Small intestine (tissue), 7 donors: Measurements from ENCODE around the gene DNLZ. TPM values are rescaled to one million over a fixed set of nuclear protein-coding genes. Genes with fewer than 3 reads are reported as not detected.
"Not testable (repeated sequence)": the region's sequence is repeated elsewhere in the genome, so short reads cannot be mapped to it uniquely, and the experiment has no call there.

Experiments used
- DNase-seq, 2 donors: peaks; one replicate each; pipeline versions ENCODE4 v3.0.0 to v3.0.0-alpha.2; 2013
- FAIRE-seq: peaks from 2 replicates; lab custom pipeline; 2012; peaks lifted over from hg19 to GRCh38; lab: Jason Lieb, UNC
- H3K27ac ChIP-seq, 3 donors: one replicate each; pipeline ENCODE4 v1.5.1; 2013; ENCODE audit warnings: low read length in 2 of 3, mild to moderate bottlenecking in 2 of 3, control low read depth in 1 of 3, inconsistent platforms in 1 of 3, low read depth in 1 of 3, moderate library complexity in 1 of 3
- H3K27me3 ChIP-seq, 3 donors: one replicate each; pipeline ENCODE4 v1.6.1; 2013; ENCODE audit warnings: low read length in 3 of 3, inconsistent platforms in 1 of 3; ENCODE audit not compliant: control insufficient read depth in 3 of 3, insufficient read depth in 3 of 3
- H3K36me3 ChIP-seq, 3 donors: one replicate each; pipeline ENCODE4 v1.6.1; 2013; ENCODE audit warnings: low read length in 3 of 3, inconsistent platforms in 1 of 3, low read depth in 1 of 3, mild to moderate bottlenecking in 1 of 3, moderate library complexity in 1 of 3; ENCODE audit not compliant: control insufficient read depth in 3 of 3, insufficient read depth in 2 of 3
- H3K4me1 ChIP-seq, 3 donors: one replicate each; pipeline ENCODE4 v1.6.1; 2013; ENCODE audit warnings: low read length in 2 of 3, inconsistent platforms in 1 of 3, low read depth in 1 of 3, mild to moderate bottlenecking in 1 of 3, moderate library complexity in 1 of 3; ENCODE audit not compliant: control insufficient read depth in 3 of 3, insufficient read depth in 2 of 3
- H3K4me3 ChIP-seq, 3 donors: one replicate each; pipeline ENCODE4 v1.5.1; 2013; ENCODE audit warnings: low read length in 3 of 3, control low read depth in 1 of 3, inconsistent platforms in 1 of 3, low read depth in 1 of 3, mild to moderate bottlenecking in 1 of 3, moderate library complexity in 1 of 3
- H3K9me3 ChIP-seq, 2 donors: one replicate each; pipeline ENCODE4 v1.6.1; 2013; ENCODE audit warnings: low read depth in 1 of 2, low read length in 1 of 2; ENCODE audit not compliant: control insufficient read depth in 2 of 2, insufficient read depth in 1 of 2
- WGBS, 3 donors: extraction: QIAGEN DNeasy Blood & Tissue Kit; methylation state at CpG; one replicate each; pipeline ENCODE4 v1.1.7; 2013; 5-methylcytosine and 5-hydroxymethylcytosine counted together
- polyA plus RNA-seq, 4 donors: library from polyadenylated mRNA; stranded (reverse) in 3 of 4; unstranded in 1 of 4; fragments of 200-250 nt in 3 of 4; fragments of 120-200 nt in 1 of 4; gene quantifications; one replicate each; pipeline versions ENCODE4 v1.2.1 to v1.2.3, GENCODE V29; 2013
- donor health status: healthy with polysubstance abuse.
- donor health status: control.
- donor health status: control.
- donor health status: Bipolar disorder and iron deficiency.
- donor health status: healthy.

DNLZ gene
- polyA plus RNA-seq, 4 donors = 8.5 to 16.1 (median 11.0) TPM

DNA sequence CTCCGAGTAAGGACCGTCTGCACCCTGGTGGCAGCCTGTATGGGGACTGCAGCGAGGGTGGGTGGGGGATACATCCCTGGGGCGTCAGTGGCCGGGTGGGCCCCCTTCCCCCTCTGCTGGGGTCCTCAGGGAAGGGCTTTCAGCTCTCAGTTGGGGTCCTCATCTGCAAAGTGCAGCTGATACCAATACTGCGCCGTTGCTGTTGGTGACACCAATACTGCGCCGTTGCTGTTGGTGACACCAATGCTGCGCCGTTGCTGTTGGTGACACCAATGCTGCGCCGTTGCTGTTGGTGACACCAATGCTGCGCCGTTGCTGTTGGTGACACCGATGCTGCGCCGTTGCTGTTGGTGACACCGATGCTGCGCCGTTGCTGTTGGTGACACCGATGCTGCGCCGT, 11.7 kb downstream of the DNLZ start:
- H3K4me3 ChIP-seq, H3K27me3 ChIP-seq, H3K27ac ChIP-seq, DNase-seq, FAIRE-seq, H3K9me3 ChIP-seq: not testable (repeated sequence)
- Histone ChIP-seq H3K4me1 (peaks cover 0 to 37% (median 0%) of the 10 kb centered on the region in 3 donors), H3K36me3 (peaks cover 0 to 45% (median 0%) of the 10 kb centered on the region in 3 donors)
- WGBS, 3 donors = 85 to 91% (median 86%) methylated on average over 11 to 24 of the region's 24 CpGs

DNA sequence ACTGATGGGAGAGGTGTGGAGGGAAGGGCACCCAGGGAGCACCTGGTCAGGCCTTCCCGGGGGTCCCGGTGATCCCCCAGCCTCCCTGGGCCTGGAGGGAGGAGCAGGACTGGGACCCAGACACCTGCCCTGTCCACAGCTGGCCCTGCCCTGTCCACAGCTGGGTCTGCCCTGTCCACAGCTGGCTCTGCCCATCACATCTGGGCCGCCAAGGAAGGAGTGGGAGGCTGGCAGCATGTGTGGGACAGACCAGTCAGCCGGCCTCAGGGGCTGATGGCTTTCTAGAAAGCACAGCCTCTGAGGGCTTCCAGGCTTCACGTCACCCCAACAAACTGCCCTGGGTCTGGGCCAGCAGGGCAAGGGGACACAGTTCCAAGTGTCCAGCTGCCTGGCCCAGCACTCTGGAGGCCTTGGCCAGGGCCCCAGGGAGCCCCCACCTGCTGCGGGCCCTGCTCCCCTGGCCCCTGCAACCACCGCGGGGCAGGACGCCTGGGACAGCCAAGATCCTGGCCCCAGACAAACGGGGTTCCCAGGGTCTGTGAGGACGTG, 12.2 kb downstream of the DNLZ start:
- WGBS, 3 donors = 67 to 82% (median 67%) methylated on average over 11 of the region's 11 CpGs

DNA sequence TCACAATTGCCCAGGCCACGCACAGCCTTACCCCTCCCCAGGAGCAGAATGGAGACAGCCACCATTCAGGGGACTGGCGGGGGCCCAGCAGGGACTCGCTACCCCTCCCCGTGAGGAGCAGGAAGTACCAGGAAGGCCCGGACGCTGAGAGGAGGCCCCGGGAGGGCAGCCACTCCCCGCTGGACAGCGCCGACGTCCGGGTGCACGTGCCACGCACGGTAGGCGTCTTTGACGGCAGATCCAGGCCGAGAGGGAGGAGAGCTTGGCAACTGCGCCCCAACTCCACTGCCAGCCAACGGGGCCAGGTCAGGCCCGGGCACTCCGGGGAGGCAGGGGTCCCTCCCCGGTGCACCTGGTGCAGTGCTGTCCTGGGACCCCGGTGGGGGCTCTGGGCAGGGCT, 14.0 kb downstream of the DNLZ start:
- no peaks in the 10 kb centered on the region for H3K27me3 ChIP-seq
- no peak for DNase-seq
- peaks cover 0 to 41% (median 0%) of the 10 kb centered on the region in 3 donors for H3K4me1 ChIP-seq
- no peak for FAIRE-seq
- H3K9me3 ChIP-seq = no peaks in the 10 kb centered on the region
- 61 to 86% (median 77%) methylated on average over 24 of the region's 24 CpGs for WGBS, 3 donors
- peaks cover 0 to 31% (median 0%) of the 10 kb centered on the region in 3 donors for H3K36me3 ChIP-seq
- H3K4me3 ChIP-seq = no peak overlapping the region
- no peak overlapping the region for H3K27ac ChIP-seq

More for the DNA sequence above, 12.2 kb downstream of the DNLZ start:
- Histone ChIP-seq H3K9me3 (no peaks in the 10 kb centered on the region), H3K36me3 (peaks cover 0 to 39% (median 0%) of the 10 kb centered on the region in 3 donors), H3K27me3 (no peaks in the 10 kb centered on the region), H3K4me1 (peaks cover 0 to 42% (median 0%) of the 10 kb centered on the region in 3 donors), H3K27ac (no peak overlapping the region), H3K4me3 (no peak overlapping the region)
- DNase-seq (no peak), FAIRE-seq (no peak)

DNA sequence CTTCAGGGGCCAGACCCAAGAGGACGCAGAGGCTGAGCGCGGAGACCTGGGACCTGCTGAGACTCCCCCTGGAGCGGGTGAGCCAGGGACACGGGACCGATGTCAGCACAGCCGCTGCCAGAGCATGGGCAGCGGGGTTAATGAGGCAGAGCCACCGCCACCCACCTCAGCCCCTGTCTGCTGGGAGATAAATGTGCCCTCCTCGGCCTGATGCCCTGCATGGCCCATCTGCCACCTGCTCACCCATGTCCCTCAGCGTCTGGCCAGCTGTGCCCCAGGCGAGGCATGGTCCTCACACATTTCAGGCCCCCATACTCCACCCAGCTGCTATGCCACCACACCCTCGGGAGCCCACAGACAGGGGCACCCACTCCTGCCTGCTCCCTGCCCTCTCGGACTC, 14.9 kb downstream of the DNLZ start:
- no peak overlapping the region for H3K27ac ChIP-seq
- H3K4me3 ChIP-seq = no peak overlapping the region
- peaks cover 0 to 25% (median 0%) of the 10 kb centered on the region in 3 donors for H3K36me3 ChIP-seq
- FAIRE-seq (no peak), DNase-seq (no peak)
- no peaks in the 10 kb centered on the region for H3K9me3 ChIP-seq
- H3K27me3 ChIP-seq = no peaks in the 10 kb centered on the region
- WGBS, 3 donors = 51 to 81% (median 74%) methylated on average over 12 to 14 of the region's 14 CpGs
- peaks cover 0 to 34% (median 0%) of the 10 kb centered on the region in 3 donors for H3K4me1 ChIP-seq

DNA sequence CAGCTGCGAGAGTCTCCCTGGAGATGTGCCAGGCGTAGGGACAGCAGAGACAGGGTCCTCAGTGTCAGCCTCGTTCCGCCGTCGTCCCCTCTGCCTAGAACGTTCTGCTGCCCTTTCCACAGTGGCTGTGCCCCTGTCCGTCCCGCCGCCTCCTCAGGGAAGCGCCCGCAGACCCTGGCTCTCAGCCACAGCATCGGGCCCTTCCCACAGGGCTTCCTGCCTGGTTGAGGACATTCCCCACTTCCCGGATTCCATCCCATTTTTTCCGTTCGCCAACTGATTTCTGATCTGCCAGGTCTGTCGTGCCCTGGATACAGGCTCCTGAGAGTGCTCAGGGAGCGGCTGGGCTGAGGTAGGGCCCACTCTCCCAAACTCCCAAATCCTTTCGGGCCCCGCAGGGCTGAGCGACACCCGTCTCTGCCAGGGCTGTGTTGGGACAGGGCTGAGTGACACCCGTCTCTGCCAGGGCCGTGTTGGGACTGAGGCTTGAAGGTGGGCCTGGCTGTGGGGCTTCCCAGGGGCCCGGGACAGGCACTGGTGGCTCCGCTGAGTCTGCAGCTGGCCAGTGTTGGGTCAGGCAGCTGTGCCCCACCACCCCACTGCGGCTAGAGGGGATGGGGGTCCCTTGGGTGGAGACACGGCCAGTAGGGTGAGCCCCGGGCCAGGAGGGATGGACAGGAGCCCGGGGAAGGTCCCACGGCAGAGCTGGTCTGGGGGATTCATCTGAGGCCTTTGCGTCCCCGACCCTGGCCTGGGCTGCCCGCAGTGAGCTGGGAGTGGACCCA, 15.9 kb downstream of the DNLZ start:
- WGBS, 3 donors = 76 to 82% (median 78%) methylated on average over 32 to 34 of the region's 34 CpGs
- FAIRE-seq (no peak), DNase-seq (no peak)

DNA sequence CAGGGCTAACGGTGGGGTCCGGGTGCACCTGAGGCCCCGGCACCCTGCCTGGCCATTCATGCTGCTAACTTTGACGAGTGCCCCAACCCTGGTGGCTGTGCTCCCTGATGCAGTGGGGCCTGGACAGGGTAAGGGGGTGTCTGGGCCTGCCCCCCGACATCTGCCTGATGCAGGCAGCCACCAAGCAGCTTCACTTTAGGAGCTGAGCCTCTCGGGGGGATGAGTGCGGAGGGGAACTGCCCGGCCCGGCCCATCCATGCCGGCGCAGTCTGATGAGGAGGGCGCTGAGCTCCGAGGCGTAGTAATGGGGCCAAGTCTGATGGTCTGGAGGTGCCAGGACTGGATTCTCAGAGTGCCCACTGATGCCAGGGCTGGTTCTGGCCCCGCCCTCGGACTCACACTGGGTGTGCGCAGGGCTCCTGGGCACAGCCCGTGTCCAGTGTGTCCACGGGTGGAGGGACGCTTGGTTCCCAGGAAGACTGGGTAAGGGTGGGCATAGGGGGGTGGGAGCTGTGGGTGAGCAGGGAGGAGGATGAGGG, 16.5 kb downstream of the DNLZ start:
- Histone ChIP-seq H3K27me3 (no peaks in the 10 kb centered on the region), H3K27ac (no peak overlapping the region), H3K9me3 (no peaks in the 10 kb centered on the region), H3K4me3 (no peak overlapping the region), H3K36me3 (peaks cover 0 to 20% (median 0%) of the 10 kb centered on the region in 3 donors), H3K4me1 (peaks cover 0 to 34% (median 0%) of the 10 kb centered on the region in 3 donors)
- FAIRE-seq = no peak
- DNase-seq = no peak
- WGBS, 3 donors = 80 to 88% (median 85%) methylated on average over 18 to 20 of the region's 20 CpGs

More for the DNA sequence above, 15.9 kb downstream of the DNLZ start:
- no peaks in the 10 kb centered on the region for H3K9me3 ChIP-seq
- peaks cover 0 to 24% (median 0%) of the 10 kb centered on the region in 3 donors for H3K36me3 ChIP-seq
- H3K27ac ChIP-seq = no peak overlapping the region
- peaks cover 0 to 34% (median 0%) of the 10 kb centered on the region in 3 donors for H3K4me1 ChIP-seq
- no peaks in the 10 kb centered on the region for H3K27me3 ChIP-seq
- no peak overlapping the region for H3K4me3 ChIP-seq

DNA sequence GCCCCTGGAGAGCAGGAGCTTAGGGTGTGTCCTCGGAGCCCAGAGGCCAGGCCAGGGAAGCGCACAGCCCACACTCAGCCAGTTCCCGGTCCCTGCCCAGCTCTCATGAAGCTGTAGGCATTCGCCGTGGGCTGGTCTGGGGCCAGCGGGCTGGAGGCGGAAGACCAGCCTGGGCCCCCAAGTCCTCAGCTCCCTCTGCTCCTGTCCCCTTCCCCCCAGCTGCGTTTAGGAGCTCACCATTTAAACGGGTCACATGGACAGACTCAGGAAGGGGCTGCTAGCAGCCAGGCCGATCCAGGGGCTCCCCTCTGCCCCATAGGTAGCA, 17.4 kb downstream of the DNLZ start:
- H3K4me1 ChIP-seq = peaks cover 0 to 37% (median 0%) of the 10 kb centered on the region in 3 donors
- no peak for DNase-seq
- no peaks in the 10 kb centered on the region for H3K9me3 ChIP-seq
- WGBS, 3 donors = 35 to 49% (median 36%) methylated on average over 6 to 10 of the region's 10 CpGs
- peaks cover 0 to 23% (median 0%) of the 10 kb centered on the region in 3 donors for H3K36me3 ChIP-seq
- H3K4me3 ChIP-seq = no peak overlapping the region
- no peaks in the 10 kb centered on the region for H3K27me3 ChIP-seq
- H3K27ac ChIP-seq = peak overlapping the region in 1 of 3 donors; percentile 50
- no peak for FAIRE-seq

DNA sequence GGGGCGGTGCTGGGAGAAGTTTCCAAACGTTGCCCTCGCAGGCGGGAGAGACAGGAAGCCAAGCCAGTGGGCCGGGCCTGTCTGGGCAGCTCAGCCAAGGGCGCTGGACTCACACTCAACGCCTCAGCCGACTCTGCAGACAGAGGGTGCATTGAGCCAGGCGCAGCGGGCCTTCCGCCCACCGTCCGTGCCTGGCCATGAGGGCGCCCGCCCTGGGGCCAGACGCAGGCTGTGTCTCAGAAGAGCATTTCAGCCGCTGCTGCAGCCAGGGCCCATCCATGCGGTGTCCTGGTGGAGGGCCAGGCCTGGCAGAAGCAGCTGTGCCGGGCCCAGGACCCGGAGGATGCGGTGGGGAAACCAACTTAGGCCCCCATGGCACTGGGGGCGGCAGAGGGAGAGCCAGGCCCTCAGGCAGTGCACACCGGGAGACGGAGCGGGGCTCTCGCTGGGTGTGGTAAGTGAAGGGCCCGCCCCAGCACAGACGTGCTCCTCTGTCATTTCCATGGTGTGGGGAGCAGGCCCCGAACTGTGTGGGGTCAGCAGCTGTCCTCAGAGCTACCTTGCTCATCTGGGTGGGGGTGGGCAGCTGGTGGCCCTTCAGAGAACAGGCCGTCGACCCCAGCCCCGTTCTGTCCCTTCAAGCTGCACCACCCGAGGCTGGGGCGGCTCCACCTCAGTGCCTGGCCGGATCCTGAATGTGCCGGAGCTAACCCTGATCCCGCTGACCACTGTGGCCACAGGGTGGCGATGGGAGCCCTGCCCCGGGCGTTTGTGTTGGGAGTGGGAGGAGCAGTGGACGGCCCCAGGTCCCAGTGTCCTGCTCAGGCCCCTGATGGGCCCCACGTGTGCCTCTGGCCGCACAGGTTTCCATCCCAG, 18.0 kb downstream of the DNLZ start:
- DNase-seq = peak; percentile 15 to 80
- no peak for FAIRE-seq
- 50 to 53% (median 51%) methylated on average over 43 of the region's 43 CpGs for WGBS, 3 donors
- peaks cover 0 to 37% (median 0%) of the 10 kb centered on the region in 3 donors for H3K4me1 ChIP-seq
- peak overlapping the region in 1 of 3 donors; percentile 13 for H3K27ac ChIP-seq
- no peaks in the 10 kb centered on the region for H3K27me3 ChIP-seq
- H3K4me3 ChIP-seq = no peak overlapping the region
- peaks cover 0 to 23% (median 0%) of the 10 kb centered on the region in 3 donors for H3K36me3 ChIP-seq
- H3K9me3 ChIP-seq = no peaks in the 10 kb centered on the region
